K562 (cell line): ENCODE measurements around the gene HMGN2. TPM values are rescaled to one million over a fixed set of nuclear protein-coding genes. Genes with fewer than 3 reads are reported as not detected.

Experiments used
- ATF7 ChIP-seq: fragments of 450-650 bp; IDR thresholded peaks from 2 replicates; pipeline ENCODE4 v1.7.1; 2014; ENCODE audit warnings: mild to moderate bottlenecking, moderate library complexity
- CEBPB ChIP-seq: fragments of 450-650 bp; IDR thresholded peaks from 2 replicates; pipeline ENCODE4 v1.6.1; 2016; ENCODE audit warnings: missing genetic modification characterization, missing compliant biosample characterization
- CHCHD3 ChIP-seq: fragments of 250-450 bp; sonication (Bioruptor Pico); IDR thresholded peaks from 2 replicates; pipeline ENCODE4 v2.1.2; 2022; ENCODE audit warnings: mild to moderate bottlenecking
- EP300 ChIP-seq: IDR thresholded peaks from 2 replicates; pipeline ENCODE4 v1.6.1; 2012; ENCODE audit warnings: low read length, improper control_type of control experiment
- GTF2E2 ChIP-seq: fragments of 200-800 bp; sonication (Bioruptor generic); IDR thresholded peaks from 2 replicates; pipeline ENCODE4 v1.6.1; 2016; ENCODE audit warnings: missing genetic modification characterization, missing compliant biosample characterization
- HCFC1 ChIP-seq: IDR thresholded peaks from 2 replicates; pipeline ENCODE4 v1.6.1; 2012; ENCODE audit warnings: low read depth, low read length, improper control_type of control experiment
- HNRNPK ChIP-seq: fragments of 200-400 bp; formaldehyde crosslinking; IDR thresholded peaks from one replicate; pipeline ENCODE4 v1.6.1; 2018; ENCODE audit warnings: mild to moderate bottlenecking, low read depth, low read length; ENCODE audit not compliant: poor library complexity, severe bottlenecking
- MEF2A ChIP-seq: IDR thresholded peaks from 2 replicates; pipeline ENCODE4 v1.6.1; 2011; ENCODE audit warnings: low read depth, mild to moderate bottlenecking, low read length, moderate library complexity; ENCODE audit not compliant: control insufficient read depth
- RB1 ChIP-seq: fragments of 450-650 bp; IDR thresholded peaks from 2 replicates; pipeline ENCODE4 v1.6.1; 2017; ENCODE audit warnings: low read depth, mild to moderate bottlenecking
- SAP30 ChIP-seq: fragments of 200-600 bp; sonication (generic); IDR thresholded peaks from 2 replicates; pipeline ENCODE4 v1.6.1; 2012; ENCODE audit warnings: borderline replicate concordance, low read depth, mild to moderate bottlenecking, moderate library complexity, low read length, control low read depth, inconsistent platforms; ENCODE audit not compliant: insufficient read depth, poor library complexity, severe bottlenecking
- SIN3A ChIP-seq, 2 experiments: fragments of 150-350 bp in 1 of 2; IDR thresholded peaks; 2 replicates each; pipeline ENCODE4 v1.6.1; 2011 to 2016; ENCODE audit warnings: borderline replicate concordance in 2 of 2, low read depth in 2 of 2, low read length in 2 of 2, mild to moderate bottlenecking in 2 of 2, moderate library complexity in 2 of 2; ENCODE audit not compliant: control insufficient read depth in 1 of 2
- SP1 ChIP-seq: sonication (generic); formaldehyde crosslinking; IDR thresholded peaks from 2 replicates; pipeline ENCODE4 v1.8.1; 2022; ENCODE audit warnings: mild to moderate bottlenecking, missing genetic modification reagents
- SREBF2 ChIP-seq: sonication (generic); formaldehyde crosslinking; IDR thresholded peaks from 2 replicates; pipeline ENCODE4 v1.4.0; 2020; ENCODE audit warnings: mild to moderate bottlenecking, missing genetic modification reagents
- ZNF124 ChIP-seq: sonication (generic); formaldehyde crosslinking; IDR thresholded peaks from 2 replicates; pipeline ENCODE4 v1.8.1; 2022; ENCODE audit warnings: missing genetic modification reagents
- ZNF239 ChIP-seq: fragments of 250-450 bp; sonication (Bioruptor Pico); IDR thresholded peaks from 2 replicates; pipeline ENCODE4 v1.4.0; 2020; ENCODE audit warnings: mild to moderate bottlenecking
- polyA plus RNA-seq, 8 experiments: library from polyadenylated mRNA; depleted of rRNA in 4 of 8; stranded (reverse) in 5 of 8; unstranded in 3 of 8; fragments of >200 nt; fragmentation: Nextera tagmentation in 2 of 8; fragmentation: Illumina TruSeq in 1 of 8; extraction: Ambion mirVana in 2 of 8; extraction: Trizol in 1 of 8; gene quantifications; 2 replicates each; pipeline versions ENCODE4 v1.2.1 to v1.2.3, GENCODE V29; 2011 to 2014; ENCODE audit warnings: inconsistent platforms in 1 of 8, missing spikeins in 1 of 8
- total RNA-seq, 7 experiments: library from RNA; depleted of rRNA in 6 of 7; stranded (reverse); fragments of >200 nt in 6 of 7; fragmentation: Illumina TruSeq in 2 of 7; extraction: Trizol in 2 of 7; gene quantifications; 2 replicates each; pipeline versions ENCODE4 v1.2.1 to v1.2.3, GENCODE V29; 2011 to 2021; ENCODE audit warnings: low replicate concordance in 1 of 7
- TF ChIP-seq, protein P1 (sequence below), 2 experiments: fragments of 450-650 bp in 1 of 2; sonication (generic) in 1 of 2; formaldehyde crosslinking in 1 of 2; IDR thresholded peaks in 1 of 2; conservative IDR thresholded peaks in 1 of 2; 2 replicates each; pipeline versions ENCODE4 v1.6.1 to v1.8.1; 2016 to 2023; ENCODE audit warnings: mild to moderate bottlenecking in 2 of 2, moderate library complexity in 2 of 2, inconsistent platforms in 1 of 2, missing genetic modification reagents in 1 of 2
- TF ChIP-seq, protein P2 (sequence below): fragments of 250-450 bp; sonication (Bioruptor Pico); IDR thresholded peaks from 2 replicates; pipeline ENCODE4 v1.4.0; 2020; ENCODE audit warnings: mild to moderate bottlenecking
- TF ChIP-seq, protein P3 (sequence below): fragments of 250-450 bp; sonication (Bioruptor Pico); IDR thresholded peaks from 2 replicates; pipeline ENCODE4 v1.9.0; 2021; ENCODE audit warnings: mild to moderate bottlenecking, inconsistent platforms
- TF ChIP-seq, protein P4 (sequence below): fragments of 250-450 bp; sonication (Bioruptor Pico); IDR thresholded peaks from 2 replicates; pipeline ENCODE4 v1.9.0; 2021; ENCODE audit warnings: mild to moderate bottlenecking
- TF ChIP-seq, protein P5 (sequence below): fragments of 250-450 bp; sonication (Bioruptor Pico); IDR thresholded peaks from 2 replicates; pipeline ENCODE4 v1.8.0; 2021; ENCODE audit warnings: borderline replicate concordance, mild to moderate bottlenecking, moderate library complexity; ENCODE audit not compliant: poor library complexity, severe bottlenecking

The HMGN2 gene
- total and polyA plus RNA-seq, 9 of the 15 experiments (the other 6 are each of a cell fraction or from before 2014, with no cell fraction given): 370 to 1,354 (median 965) TPM

DNA sequence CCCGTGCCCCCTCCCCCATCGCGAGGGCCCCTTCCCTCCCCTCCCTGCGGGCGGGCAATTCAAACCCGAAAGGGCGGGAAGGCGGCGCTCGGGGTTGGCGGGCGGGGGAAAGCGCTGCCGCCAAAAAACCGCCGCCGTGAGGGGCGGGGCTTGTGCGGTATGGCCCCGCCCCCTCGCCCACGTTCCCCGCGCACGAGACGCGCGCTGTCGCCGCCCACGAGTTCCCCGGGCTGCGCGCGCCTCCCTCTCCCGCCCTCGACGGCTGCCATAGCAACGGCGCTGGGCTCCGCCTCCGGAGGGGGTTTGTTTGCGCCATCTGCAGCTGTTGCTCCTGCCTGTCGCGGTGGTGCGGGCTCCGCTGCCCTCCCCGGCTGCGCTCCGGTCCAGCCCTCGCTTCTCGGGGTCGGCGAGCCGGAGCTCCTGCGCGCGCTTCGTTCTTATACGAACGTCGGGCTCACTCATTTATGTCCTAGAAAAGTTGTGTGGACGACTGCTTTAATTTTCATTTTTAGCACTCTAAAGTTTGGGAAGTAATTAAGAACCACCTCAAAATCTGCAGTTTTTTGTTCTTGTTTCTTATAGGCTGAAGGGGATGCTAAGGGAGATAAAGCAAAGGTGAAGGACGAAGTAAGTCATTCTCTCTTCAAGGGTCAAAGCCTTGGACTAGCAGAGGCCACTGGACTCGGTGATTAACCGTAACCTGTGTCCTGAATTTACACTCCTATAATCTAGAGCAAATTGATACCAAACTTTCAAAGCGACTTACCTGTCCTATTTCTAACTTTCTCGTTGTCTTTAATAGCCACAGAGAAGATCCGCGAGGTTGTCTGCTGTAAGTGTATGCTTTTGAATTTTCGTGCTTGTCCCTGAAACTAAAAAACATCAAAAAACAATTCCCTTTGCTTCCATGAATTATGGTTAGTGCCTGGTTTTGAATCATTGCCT is 933 bp downstream of the HMGN2 start (continued):
- TF ChIP-seq ATF7 (peak; percentile 66; the same call in 1 of the 2 replicates), ZNF239 (no peak), EP300 (peak; percentile 48), HCFC1 (peak; percentile 39; the same call in 1 of the 2 replicates), CEBPB (tag) (peak; percentile 84), SAP30 (peak; percentile 87), GTF2E2 (tag) (0 out of 2 replicates have a peak, but pooled peaks have one; percentile 17), SP1 (CRISPR knock-in tag) (peak; percentile 82), SREBF2 (CRISPR knock-in tag) (no peak), CHCHD3 (CRISPR knock-in tag) (no peak), ZNF124 (CRISPR knock-in tag) (no peak), HNRNPK (peak; percentile 59), RB1 (peak; percentile 96), SIN3A (IDR thresholded peaks at IDR 0.05; ENCODE audit: borderline replicate concordance in 2 of 2, control insufficient read depth in 1 of 2, low read depth in 2 of 2, low read length in 2 of 2) (peak; percentile 99), MEF2A (peak; percentile 24; the same call in 1 of the 2 replicates)
- TF ChIP-seq, protein P1, sequence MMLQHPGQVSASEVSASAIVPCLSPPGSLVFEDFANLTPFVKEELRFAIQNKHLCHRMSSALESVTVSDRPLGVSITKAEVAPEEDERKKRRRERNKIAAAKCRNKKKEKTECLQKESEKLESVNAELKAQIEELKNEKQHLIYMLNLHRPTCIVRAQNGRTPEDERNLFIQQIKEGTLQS (IDR thresholded peaks at IDR 0.05): 0 out of 2 replicates have a peak, but pooled peaks have one; percentile 16
- TF ChIP-seq, protein P1 (CRISPR knock-in tag; conservative IDR thresholded peaks at IDR 0.05): peak; percentile 13
- TF ChIP-seq, protein P2, sequence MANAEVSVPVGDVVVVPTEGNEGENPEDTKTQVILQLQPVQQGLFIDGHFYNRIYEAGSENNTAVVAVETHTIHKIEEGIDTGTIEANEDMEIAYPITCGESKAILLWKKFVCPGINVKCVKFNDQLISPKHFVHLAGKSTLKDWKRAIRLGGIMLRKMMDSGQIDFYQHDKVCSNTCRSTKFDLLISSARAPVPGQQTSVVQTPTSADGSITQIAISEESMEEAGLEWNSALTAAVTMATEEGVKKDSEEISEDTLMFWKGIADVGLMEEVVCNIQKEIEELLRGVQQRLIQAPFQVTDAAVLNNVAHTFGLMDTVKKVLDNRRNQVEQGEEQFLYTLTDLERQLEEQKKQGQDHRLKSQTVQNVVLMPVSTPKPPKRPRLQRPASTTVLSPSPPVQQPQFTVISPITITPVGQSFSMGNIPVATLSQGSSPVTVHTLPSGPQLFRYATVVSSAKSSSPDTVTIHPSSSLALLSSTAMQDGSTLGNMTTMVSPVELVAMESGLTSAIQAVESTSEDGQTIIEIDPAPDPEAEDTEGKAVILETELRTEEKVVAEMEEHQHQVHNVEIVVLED (CRISPR knock-in tag): peak; percentile 85
- TF ChIP-seq, protein P3, sequence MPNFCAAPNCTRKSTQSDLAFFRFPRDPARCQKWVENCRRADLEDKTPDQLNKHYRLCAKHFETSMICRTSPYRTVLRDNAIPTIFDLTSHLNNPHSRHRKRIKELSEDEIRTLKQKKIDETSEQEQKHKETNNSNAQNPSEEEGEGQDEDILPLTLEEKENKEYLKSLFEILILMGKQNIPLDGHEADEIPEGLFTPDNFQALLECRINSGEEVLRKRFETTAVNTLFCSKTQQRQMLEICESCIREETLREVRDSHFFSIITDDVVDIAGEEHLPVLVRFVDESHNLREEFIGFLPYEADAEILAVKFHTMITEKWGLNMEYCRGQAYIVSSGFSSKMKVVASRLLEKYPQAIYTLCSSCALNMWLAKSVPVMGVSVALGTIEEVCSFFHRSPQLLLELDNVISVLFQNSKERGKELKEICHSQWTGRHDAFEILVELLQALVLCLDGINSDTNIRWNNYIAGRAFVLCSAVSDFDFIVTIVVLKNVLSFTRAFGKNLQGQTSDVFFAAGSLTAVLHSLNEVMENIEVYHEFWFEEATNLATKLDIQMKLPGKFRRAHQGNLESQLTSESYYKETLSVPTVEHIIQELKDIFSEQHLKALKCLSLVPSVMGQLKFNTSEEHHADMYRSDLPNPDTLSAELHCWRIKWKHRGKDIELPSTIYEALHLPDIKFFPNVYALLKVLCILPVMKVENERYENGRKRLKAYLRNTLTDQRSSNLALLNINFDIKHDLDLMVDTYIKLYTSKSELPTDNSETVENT (CRISPR knock-in tag): peak; percentile 63
- TF ChIP-seq, protein P4, sequence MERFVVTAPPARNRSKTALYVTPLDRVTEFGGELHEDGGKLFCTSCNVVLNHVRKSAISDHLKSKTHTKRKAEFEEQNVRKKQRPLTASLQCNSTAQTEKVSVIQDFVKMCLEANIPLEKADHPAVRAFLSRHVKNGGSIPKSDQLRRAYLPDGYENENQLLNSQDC: 0 out of 2 replicates have a peak, but pooled peaks have one; percentile 38
- TF ChIP-seq, protein P5, sequence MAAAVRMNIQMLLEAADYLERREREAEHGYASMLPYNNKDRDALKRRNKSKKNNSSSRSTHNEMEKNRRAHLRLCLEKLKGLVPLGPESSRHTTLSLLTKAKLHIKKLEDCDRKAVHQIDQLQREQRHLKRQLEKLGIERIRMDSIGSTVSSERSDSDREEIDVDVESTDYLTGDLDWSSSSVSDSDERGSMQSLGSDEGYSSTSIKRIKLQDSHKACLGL: peak; percentile 26
